H9 (cell line): ENCODE data around the gene STK32B. TPM values are rescaled to one million over a fixed set of nuclear protein-coding genes. Genes with fewer than 3 reads are reported as not detected.

Experiments used
- DNase-seq: peaks from one replicate; pipeline ENCODE4 v3.0.0-alpha.2; 2017
- H2AFZ ChIP-seq: one replicate; pipeline ENCODE4 v1.6.1; 2013; ENCODE audit warnings: mild to moderate bottlenecking, low read length, control low read depth, moderate library complexity
- H2AK5ac ChIP-seq: 2 replicates; pipeline ENCODE4 v1.6.1; 2013; ENCODE audit warnings: low read length, control low read depth, mixed read lengths; ENCODE audit not compliant: insufficient read length
- H2BK120ac ChIP-seq: one replicate; pipeline ENCODE4 v1.6.1; 2013; ENCODE audit warnings: low read depth, mild to moderate bottlenecking, low read length, control low read depth, inconsistent platforms; ENCODE audit not compliant: poor library complexity, severe bottlenecking
- H2BK12ac ChIP-seq: 2 replicates; pipeline ENCODE4 v1.6.1; 2013; ENCODE audit warnings: low read length, control low read depth, mixed read lengths, low read depth; ENCODE audit not compliant: insufficient read length
- H2BK15ac ChIP-seq: 2 replicates; pipeline ENCODE4 v1.6.1; 2013; ENCODE audit warnings: low read depth, low read length, control low read depth
- H2BK20ac ChIP-seq: one replicate; pipeline ENCODE4 v1.6.1; 2013; ENCODE audit warnings: low read depth, mild to moderate bottlenecking, low read length, control low read depth, inconsistent platforms; ENCODE audit not compliant: poor library complexity, severe bottlenecking
- H2BK5ac ChIP-seq: 2 replicates; pipeline ENCODE4 v1.6.1; 2013; ENCODE audit warnings: low read length, control low read depth, mixed read lengths; ENCODE audit not compliant: insufficient read length
- H3K14ac ChIP-seq: 2 replicates; pipeline ENCODE4 v1.6.1; 2013; ENCODE audit warnings: low read length, control low read depth; ENCODE audit not compliant: insufficient read depth
- H3K18ac ChIP-seq: 2 replicates; pipeline ENCODE4 v1.6.1; 2013; ENCODE audit warnings: low read depth, mild to moderate bottlenecking, mixed read lengths, low read length, control low read depth; ENCODE audit not compliant: insufficient read length
- H3K23ac ChIP-seq: 2 replicates; pipeline ENCODE4 v1.6.1; 2013; ENCODE audit warnings: low read length, control low read depth, mixed read lengths, low read depth; ENCODE audit not compliant: insufficient read length
- H3K23me2 ChIP-seq: 2 replicates; pipeline ENCODE4 v1.6.1; 2013; ENCODE audit warnings: low read depth, mild to moderate bottlenecking, mixed read lengths, low read length, control low read depth; ENCODE audit not compliant: insufficient read length, poor library complexity, severe bottlenecking
- H3K27ac ChIP-seq: 2 replicates; pipeline ENCODE4 v1.5.1; 2013; ENCODE audit warnings: low read length, control low read depth, mixed read lengths, low read depth; ENCODE audit not compliant: insufficient read length
- H3K27me3 ChIP-seq: 2 replicates; pipeline ENCODE4 v1.6.1; 2013; ENCODE audit warnings: low read length, control low read depth, inconsistent platforms; ENCODE audit not compliant: insufficient read depth
- H3K4ac ChIP-seq: 2 replicates; pipeline ENCODE4 v1.6.1; 2013; ENCODE audit warnings: low read depth, mild to moderate bottlenecking, control low read depth, inconsistent platforms, low read length, moderate library complexity
- H3K4me1 ChIP-seq: 2 replicates; pipeline ENCODE4 v1.6.1; 2013; ENCODE audit warnings: low read length, control low read depth, inconsistent platforms; ENCODE audit not compliant: insufficient read depth
- H3K4me2 ChIP-seq: 2 replicates; pipeline ENCODE4 v1.6.1; 2013; ENCODE audit warnings: low read length, control low read depth, mixed read lengths; ENCODE audit not compliant: insufficient read length, insufficient read depth
- H3K56ac ChIP-seq: 2 replicates; pipeline ENCODE4 v1.6.1; 2013; ENCODE audit warnings: low read depth, mild to moderate bottlenecking, mixed read lengths, low read length, control low read depth; ENCODE audit not compliant: insufficient read length
- H3K79me1 ChIP-seq: 2 replicates; pipeline ENCODE4 v1.6.1; 2013; ENCODE audit warnings: low read depth, mild to moderate bottlenecking, moderate library complexity, low read length, control low read depth, inconsistent platforms; ENCODE audit not compliant: insufficient read depth, poor library complexity, severe bottlenecking
- H3K79me2 ChIP-seq: 2 replicates; pipeline ENCODE4 v1.6.1; 2013; ENCODE audit warnings: low read length, control low read depth, inconsistent platforms; ENCODE audit not compliant: insufficient read depth
- H3K9ac ChIP-seq: 2 replicates; pipeline ENCODE4 v1.6.1; 2013; ENCODE audit warnings: low read length, control low read depth, mixed read lengths; ENCODE audit not compliant: insufficient read length; ENCODE audit errors: extremely low read depth
- H3K9me3 ChIP-seq: one replicate; pipeline ENCODE4 v1.6.1; 2013; ENCODE audit warnings: low read depth, low read length, inconsistent platforms; ENCODE audit not compliant: control insufficient read depth
- H3T11ph ChIP-seq: one replicate; pipeline ENCODE4 v1.6.1; 2013; ENCODE audit warnings: mild to moderate bottlenecking, low read length, control low read depth, inconsistent platforms
- H4K20me1 ChIP-seq: one replicate; pipeline ENCODE4 v1.6.1; 2013; ENCODE audit not compliant: control insufficient read depth, insufficient read length, insufficient read depth
- H4K5ac ChIP-seq: 2 replicates; pipeline ENCODE4 v1.6.1; 2013; ENCODE audit warnings: low read depth, mild to moderate bottlenecking, mixed read lengths, low read length, control low read depth; ENCODE audit not compliant: insufficient read length
- H4K8ac ChIP-seq: replicated peaks from 2 replicates; pipeline ENCODE4 v1.6.1; 2013; ENCODE audit warnings: low read length, control low read depth, mixed read lengths, low read depth; ENCODE audit not compliant: insufficient read length
- H4K91ac ChIP-seq: 2 replicates; pipeline ENCODE4 v1.6.1; 2013; ENCODE audit warnings: low read depth, mild to moderate bottlenecking, moderate library complexity, mixed read lengths, low read length, control low read depth; ENCODE audit not compliant: insufficient read length
- H3K27ac Mint-ChIP-seq, 3 experiments: 2 replicates in 2 of 3; 3 replicates in 1 of 3; pipeline ENCODE4 v1.8.0; 2020 to 2021; ENCODE audit warnings: mixed read lengths in 3 of 3, mild to moderate bottlenecking in 1 of 3, moderate library complexity in 1 of 3
- H3K27me3 Mint-ChIP-seq: 2 replicates; pipeline ENCODE4 v1.8.0; 2021; ENCODE audit warnings: low read depth, mild to moderate bottlenecking, moderate library complexity, mixed read lengths
- H3K36me3 Mint-ChIP-seq, 3 experiments: 2 replicates in 2 of 3; 3 replicates in 1 of 3; pipeline ENCODE4 v1.8.0; 2020 to 2021; ENCODE audit warnings: low read depth in 3 of 3, mixed read lengths in 3 of 3; ENCODE audit not compliant: insufficient read depth in 1 of 3
- H3K4me1 Mint-ChIP-seq, 2 experiments: 2 replicates each; pipeline ENCODE4 v1.8.0; 2020; ENCODE audit warnings: mixed read lengths in 2 of 2
- H3K4me3 Mint-ChIP-seq, 2 experiments: 2 replicates in 1 of 2; 3 replicates in 1 of 2; pipeline ENCODE4 v1.8.0; 2020 to 2021; ENCODE audit warnings: mild to moderate bottlenecking in 2 of 2, mixed read lengths in 2 of 2, moderate library complexity in 1 of 2
- H3K9me3 Mint-ChIP-seq, 2 experiments: 2 replicates in 1 of 2; 3 replicates in 1 of 2; pipeline ENCODE4 v1.8.0; 2020; ENCODE audit warnings: mild to moderate bottlenecking in 2 of 2, mixed read lengths in 2 of 2, moderate library complexity in 1 of 2
- WGBS: extraction: QIAGEN DNeasy Blood & Tissue Kit; methylation state at CpG from one replicate; pipeline ENCODE4 v1.1.7; 2013; ENCODE audit warnings: missing lambda C conversion rate, low lambda C conversion rate, mixed read lengths; ENCODE audit not compliant: insufficient read length; ENCODE audit errors: extremely low coverage; 5-methylcytosine and 5-hydroxymethylcytosine counted together
- total RNA-seq: library from RNA; stranded (reverse); gene quantifications from 2 replicates; pipeline ENCODE4 v1.2.1, GENCODE V29; 2021
- TF ChIP-seq, protein P1 (sequence below): fragments of 200-600 bp; sonication (generic); conservative IDR thresholded peaks from 3 replicates; pipeline ENCODE4 v1.8.0; 2021; ENCODE audit warnings: antibody characterized with exemption, mild to moderate bottlenecking

The STK32B gene
- total RNA-seq, 1 experiment from 2014 or later: 1.0 TPM

DNA sequence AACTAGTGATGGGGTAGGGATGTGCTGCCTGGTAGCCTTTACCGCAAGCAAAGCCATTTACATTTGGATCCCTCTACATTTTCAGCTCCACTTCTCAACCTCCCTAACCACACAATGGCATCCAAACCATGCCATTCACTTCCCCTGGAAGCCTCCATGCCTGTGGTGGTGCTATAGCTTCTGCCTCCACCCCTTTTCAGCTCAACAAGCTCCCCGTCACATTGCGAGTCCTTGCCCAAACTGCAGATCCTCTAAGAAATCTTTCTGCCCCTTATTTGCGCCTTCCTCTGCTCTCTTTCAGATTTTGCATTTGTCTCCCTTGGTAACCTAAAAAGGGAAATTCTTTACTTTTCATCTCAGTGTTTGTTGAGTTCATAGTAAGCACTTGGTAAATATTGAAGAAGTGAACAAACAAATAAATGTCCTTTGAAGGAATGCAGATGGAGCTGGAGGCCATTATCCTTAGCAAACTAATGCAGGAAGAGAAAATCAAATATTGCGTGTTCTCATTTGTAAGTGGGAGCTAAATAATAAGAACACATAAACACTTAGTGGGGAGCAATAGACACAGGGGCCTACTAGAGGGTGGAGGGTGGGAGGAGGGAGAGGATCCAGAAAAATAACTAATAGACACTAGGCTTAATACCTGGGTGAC, 38.9 kb upstream of the STK32B start:
- Mint-ChIP-seq H3K36me3 (no peaks in the 10 kb centered on the region), H3K4me1 (no peaks in the 10 kb centered on the region), H3K27ac (0 out of 7 replicates have a peak overlapping the region, but pooled peaks of 1 of the 3 experiments have one; percentile 55), H3K27me3 (peaks cover 33% of the 10 kb centered on the region), H3K4me3 (no peak overlapping the region), H3K9me3 (no peaks in the 10 kb centered on the region)
- Histone ChIP-seq H2BK120ac (no peak overlapping the region), H3K9me3 (no peaks in the 10 kb centered on the region), H3K14ac (no peak overlapping the region), H4K91ac (no peak overlapping the region), H4K5ac (no peak overlapping the region), H4K8ac (no peak overlapping the region), H2AFZ (no peak overlapping the region), H2AK5ac (no peak overlapping the region), H3K79me2 (0 out of 2 replicates have a peak, but pooled peaks cover 1% of the 10 kb centered on the region), H3K23me2 (no peaks in the 10 kb centered on the region), H3K27ac (no peak overlapping the region), H3K56ac (no peak overlapping the region), H3K4ac (no peak overlapping the region), H3K79me1 (no peaks in the 10 kb centered on the region), H4K20me1 (no peaks in the 10 kb centered on the region), H3K9ac (no peak overlapping the region), H2BK15ac (no peak overlapping the region), H2BK20ac (no peak overlapping the region), H3T11ph (no peak overlapping the region), H3K4me1 (no peaks in the 10 kb centered on the region), H3K23ac (no peak overlapping the region), H3K27me3 (no peaks in the 10 kb centered on the region), H2BK12ac (no peak overlapping the region), H3K18ac (no peak overlapping the region), H3K4me2 (no peak overlapping the region), H2BK5ac (no peak overlapping the region)
- no peak for DNase-seq
- WGBS: no CpG with 5 or more reads among the region's 5 CpGs
- TF ChIP-seq, protein P1, sequence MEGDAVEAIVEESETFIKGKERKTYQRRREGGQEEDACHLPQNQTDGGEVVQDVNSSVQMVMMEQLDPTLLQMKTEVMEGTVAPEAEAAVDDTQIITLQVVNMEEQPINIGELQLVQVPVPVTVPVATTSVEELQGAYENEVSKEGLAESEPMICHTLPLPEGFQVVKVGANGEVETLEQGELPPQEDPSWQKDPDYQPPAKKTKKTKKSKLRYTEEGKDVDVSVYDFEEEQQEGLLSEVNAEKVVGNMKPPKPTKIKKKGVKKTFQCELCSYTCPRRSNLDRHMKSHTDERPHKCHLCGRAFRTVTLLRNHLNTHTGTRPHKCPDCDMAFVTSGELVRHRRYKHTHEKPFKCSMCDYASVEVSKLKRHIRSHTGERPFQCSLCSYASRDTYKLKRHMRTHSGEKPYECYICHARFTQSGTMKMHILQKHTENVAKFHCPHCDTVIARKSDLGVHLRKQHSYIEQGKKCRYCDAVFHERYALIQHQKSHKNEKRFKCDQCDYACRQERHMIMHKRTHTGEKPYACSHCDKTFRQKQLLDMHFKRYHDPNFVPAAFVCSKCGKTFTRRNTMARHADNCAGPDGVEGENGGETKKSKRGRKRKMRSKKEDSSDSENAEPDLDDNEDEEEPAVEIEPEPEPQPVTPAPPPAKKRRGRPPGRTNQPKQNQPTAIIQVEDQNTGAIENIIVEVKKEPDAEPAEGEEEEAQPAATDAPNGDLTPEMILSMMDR: no peak
